Measurements from ENCODE around the gene PODXL.

The PODXL gene

GRCh38 chr7:131493081-131493480 is 63.3 kb downstream of the PODXL start:
- TF ChIP-seq REST (IDR thresholded peaks at IDR 0.05; ENCODE audit: insufficient read depth in 1 of 2, low read depth in 2 of 2, low read length in 2 of 2) (no peak), TAF1 (IDR thresholded peaks at IDR 0.05; ENCODE audit: borderline replicate concordance, insufficient read depth, low read length) (no peak), POLR2AphosphoS5 (IDR thresholded peaks at IDR 0.05; ENCODE audit: low read depth, low read length) (no peak), FOXP2 (optimal IDR thresholded peaks at IDR 0.05; ENCODE audit: borderline replicate concordance, extremely low read depth, extremely low read length, insufficient read depth) (no peak), SIN3A (IDR thresholded peaks at IDR 0.05; ENCODE audit: borderline replicate concordance, insufficient read depth, low read length) (no peak)

- TF ChIP-seq POLR2AphosphoS5 (IDR thresholded peaks at IDR 0.05; ENCODE audit: low read depth, low read length): no peak
- no peak for TF ChIP-seq FOXP2 (optimal IDR thresholded peaks at IDR 0.05; ENCODE audit: borderline replicate concordance, extremely low read depth, extremely low read length, insufficient read depth)
- no peak for TF ChIP-seq TAF1 (IDR thresholded peaks at IDR 0.05; ENCODE audit: borderline replicate concordance, insufficient read depth, low read length)
- TF ChIP-seq REST (IDR thresholded peaks at IDR 0.05; ENCODE audit: insufficient read depth in 1 of 2, low read depth in 2 of 2, low read length in 2 of 2): no peak
- no peak for TF ChIP-seq SIN3A (IDR thresholded peaks at IDR 0.05; ENCODE audit: borderline replicate concordance, insufficient read depth, low read length)
These were observed 66.5 kb downstream of the PODXL start for GRCh38 chr7:131489881-131490280.

- TF ChIP-seq FOXP2 (optimal IDR thresholded peaks at IDR 0.05; ENCODE audit: borderline replicate concordance, extremely low read depth, extremely low read length, insufficient read depth): no peak
These were observed 67.2 kb downstream of the PODXL start for GRCh38 chr7:131489196-131489595.

GRCh38 chr7:131488361-131488760 is 68.1 kb downstream of the PODXL start:
- TF ChIP-seq POLR2AphosphoS5 (IDR thresholded peaks at IDR 0.05; ENCODE audit: low read depth, low read length) (no peak), TAF1 (IDR thresholded peaks at IDR 0.05; ENCODE audit: borderline replicate concordance, insufficient read depth, low read length) (no peak), FOXP2 (optimal IDR thresholded peaks at IDR 0.05; ENCODE audit: borderline replicate concordance, extremely low read depth, extremely low read length, insufficient read depth) (no peak), REST (IDR thresholded peaks at IDR 0.05; ENCODE audit: insufficient read depth in 1 of 2, low read depth in 2 of 2, low read length in 2 of 2) (no peak), SIN3A (IDR thresholded peaks at IDR 0.05; ENCODE audit: borderline replicate concordance, insufficient read depth, low read length) (no peak)

DNA sequence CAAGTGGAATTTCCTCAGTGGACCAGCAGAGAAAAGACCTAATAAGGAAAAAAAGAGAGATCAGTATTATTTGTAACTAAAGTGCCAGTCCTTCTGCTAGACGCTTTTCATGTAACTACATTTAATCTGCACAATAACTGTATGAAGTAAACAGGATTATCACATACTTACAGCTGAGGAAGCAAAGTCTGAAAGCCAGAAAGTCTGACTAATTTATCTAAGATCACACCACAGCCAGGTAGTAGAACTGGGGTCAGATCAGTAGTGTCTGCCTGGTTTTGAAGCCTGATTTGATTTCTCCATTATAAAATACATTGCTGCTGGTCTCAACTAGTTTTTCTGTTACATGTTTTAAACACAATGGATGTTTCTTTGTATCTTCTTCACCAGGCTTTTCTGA is 69.2 kb downstream of the PODXL start:
- TF ChIP-seq POLR2AphosphoS5 (IDR thresholded peaks at IDR 0.05; ENCODE audit: low read depth, low read length) (no peak), SIN3A (IDR thresholded peaks at IDR 0.05; ENCODE audit: borderline replicate concordance, insufficient read depth, low read length) (no peak), FOXP2 (optimal IDR thresholded peaks at IDR 0.05; ENCODE audit: borderline replicate concordance, extremely low read depth, extremely low read length, insufficient read depth) (no peak), TAF1 (IDR thresholded peaks at IDR 0.05; ENCODE audit: borderline replicate concordance, insufficient read depth, low read length) (no peak), REST (IDR thresholded peaks at IDR 0.05; ENCODE audit: insufficient read depth in 1 of 2, low read depth in 2 of 2, low read length in 2 of 2) (no peak)
